Measurements from ENCODE around the gene ECE1.

ECE1 gene

GRCh38 chr1:21308330-21308729 lies 18.1 kb upstream of the ECE1 start:
- DNase-seq (ENCODE audit: low spot score), result no peak

DNA sequence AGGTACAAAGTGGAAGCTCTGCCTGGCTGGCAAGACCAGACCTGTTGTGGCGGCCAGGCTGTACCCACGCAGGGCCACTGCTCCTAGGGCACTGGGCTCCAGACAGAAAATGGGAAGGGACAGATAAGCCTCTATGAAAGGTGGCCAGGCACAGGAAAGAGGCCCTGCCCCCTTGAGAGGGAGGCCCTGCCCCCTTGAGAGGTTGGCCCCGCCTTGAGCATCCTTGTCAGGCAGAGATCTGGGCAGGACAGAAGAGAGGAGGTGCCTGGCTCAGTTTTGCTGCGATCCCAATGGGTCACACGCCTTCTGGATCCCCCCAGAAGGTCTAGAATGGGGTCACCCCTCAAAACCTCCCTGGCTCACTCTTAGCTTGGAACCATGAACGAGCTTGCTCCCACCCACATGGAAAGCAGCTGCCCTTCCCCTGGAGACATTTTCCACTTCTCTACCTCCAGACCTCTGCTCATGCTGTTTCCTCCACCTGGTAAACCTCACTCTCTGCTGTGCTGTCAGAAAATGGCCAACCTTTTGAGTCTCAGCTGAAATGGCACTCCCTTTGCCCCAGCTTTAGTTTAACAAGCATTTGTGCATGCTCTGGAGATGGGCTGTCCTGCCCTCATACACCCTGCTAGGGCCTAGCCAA lies 17.5 kb upstream of the ECE1 start:
- no peak for DNase-seq (ENCODE audit: low spot score)

GRCh38 chr1:21307210-21307609 lies 16.9 kb upstream of the ECE1 start:
- DNase-seq (ENCODE audit: low spot score), result no peak

GRCh38 chr1:21305900-21306189 lies 15.6 kb upstream of the ECE1 start:
- no peak for DNase-seq (ENCODE audit: low spot score)

DNA sequence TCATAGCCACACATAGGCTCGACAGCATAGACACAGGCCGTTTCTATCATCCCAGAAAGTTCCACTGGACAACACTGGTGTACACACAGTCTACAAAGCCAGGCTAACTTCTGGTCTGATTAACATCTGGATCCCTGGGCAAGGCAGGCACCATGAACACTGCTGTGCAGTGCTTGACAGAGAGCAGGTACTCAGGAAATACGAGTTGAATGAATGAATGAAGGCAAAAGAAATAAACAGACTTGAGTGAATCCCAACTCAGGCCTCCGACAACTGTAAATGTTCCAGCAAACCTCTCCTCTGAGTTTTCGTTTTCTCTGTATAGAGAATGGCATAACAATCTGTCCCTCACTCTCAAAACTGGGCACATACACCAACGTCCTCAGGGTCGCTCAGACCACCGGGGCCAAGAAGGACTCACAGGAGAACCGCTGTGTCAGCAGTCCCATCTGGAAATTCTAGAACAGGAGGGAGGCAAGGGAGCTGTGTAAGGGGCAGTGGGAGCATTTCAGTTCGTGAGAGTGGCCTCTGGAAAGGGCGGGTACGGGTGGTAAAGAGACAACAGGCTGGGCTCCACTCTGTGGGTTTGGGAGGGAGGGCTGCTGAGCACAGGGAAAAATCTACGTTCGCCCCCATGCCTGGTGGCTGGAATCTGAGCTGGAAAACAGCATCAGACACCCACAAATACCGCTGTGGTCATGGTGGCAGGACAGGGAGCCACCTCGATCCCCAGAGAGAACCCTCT lies 15.1 kb upstream of the ECE1 start:
- no peak for DNase-seq (ENCODE audit: low spot score)

GRCh38 chr1:21304488-21304887 lies 14.2 kb upstream of the ECE1 start:
- no peak for DNase-seq (ENCODE audit: low spot score)

DNA sequence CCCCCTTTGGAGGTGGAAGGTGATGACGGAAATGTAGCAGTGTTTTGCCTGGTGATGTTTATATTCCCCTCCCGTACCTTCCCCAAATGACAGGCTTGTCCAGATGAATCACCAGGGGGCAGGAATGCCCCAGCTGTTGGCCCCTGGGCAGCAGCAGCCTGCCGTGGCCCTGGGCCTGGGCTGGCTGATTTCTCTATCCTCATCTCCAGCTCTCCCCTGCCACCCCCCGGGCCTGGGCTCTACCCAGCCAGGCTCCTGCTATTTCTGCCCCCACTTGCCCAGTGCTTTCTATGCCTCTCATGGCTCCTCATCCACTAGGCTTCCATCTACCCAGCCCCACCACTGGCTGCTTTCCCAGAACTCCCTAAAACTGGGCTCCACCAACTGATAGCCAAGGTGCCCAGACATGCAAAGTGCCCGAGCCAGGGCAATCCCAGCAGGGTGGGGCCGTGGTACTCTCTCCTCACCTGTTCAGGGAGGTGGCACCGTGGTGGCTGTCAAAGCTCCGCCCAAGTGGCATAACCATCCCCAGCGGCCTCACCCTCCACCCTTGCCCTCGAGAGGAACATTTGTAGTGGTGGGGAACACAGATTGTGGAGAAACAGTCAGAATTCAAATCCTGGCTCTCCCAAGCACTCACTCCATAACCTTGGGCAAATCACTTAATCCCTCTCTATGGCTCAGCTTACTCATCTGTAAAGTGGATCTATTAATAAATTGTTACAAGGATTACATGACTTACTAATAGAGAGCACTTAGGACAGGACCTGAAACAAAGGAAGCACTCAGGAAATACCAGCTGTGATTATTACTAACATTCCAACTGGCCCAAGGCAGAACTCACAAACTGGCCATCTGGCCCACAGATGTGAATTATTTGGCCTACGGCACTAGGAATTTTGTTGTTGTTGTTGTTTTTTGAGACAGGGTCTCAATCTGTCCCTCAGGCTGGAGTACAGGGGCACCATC lies 12.8 kb upstream of the ECE1 start:
- DNase-seq (ENCODE audit: low spot score), result peak; percentile 57

DNA sequence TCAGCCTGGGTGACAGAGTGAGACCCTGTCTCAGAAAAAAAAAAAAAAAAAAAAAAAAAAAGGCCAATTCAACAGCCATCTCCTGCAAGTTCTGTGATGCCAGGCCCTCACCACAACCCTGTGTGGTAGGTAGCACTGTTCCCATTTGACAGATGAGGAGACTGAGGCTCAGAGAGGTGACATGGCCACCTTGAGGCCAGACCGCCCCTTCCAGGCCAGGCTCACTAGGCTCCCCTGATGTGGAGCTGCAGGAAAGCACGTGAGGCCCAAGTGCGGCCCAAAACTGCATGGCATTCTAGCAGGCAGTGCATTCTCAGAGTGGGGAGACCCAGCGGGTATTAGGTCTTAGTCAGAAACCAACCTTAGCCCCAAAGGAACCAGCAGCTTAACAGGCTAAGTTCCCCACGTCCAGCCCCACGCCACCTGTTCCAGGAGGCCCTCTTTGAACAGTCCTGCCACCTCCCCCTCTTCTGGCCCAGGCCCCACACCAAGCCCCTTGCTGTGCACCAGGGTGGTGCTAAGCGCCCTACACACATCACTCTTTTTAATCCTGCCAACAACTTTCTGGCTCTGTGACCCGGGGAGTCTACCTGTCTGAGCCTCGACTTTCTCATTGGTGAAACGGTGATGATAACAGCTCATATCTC lies 11.7 kb upstream of the ECE1 start:
- no peak for DNase-seq (ENCODE audit: low spot score)

DNA sequence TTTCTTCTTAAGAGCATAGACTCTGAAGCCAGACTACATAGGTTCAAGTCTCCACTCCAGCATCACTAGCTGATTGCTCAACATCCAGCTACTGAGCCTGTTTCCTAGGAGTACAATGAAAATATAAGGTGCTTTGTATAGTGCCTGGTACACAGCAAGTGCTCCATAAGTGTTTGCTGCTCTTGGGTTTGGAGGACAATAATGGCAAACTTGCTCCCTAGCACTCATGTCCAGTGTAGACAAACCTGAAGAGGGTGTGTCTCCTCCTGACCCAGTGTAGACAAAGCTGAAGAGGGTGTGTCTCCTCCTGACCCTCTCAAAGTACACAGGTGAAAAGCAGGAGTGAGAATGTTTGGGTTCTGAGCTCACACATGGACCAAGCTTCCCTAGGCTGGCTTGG lies 10.5 kb upstream of the ECE1 start:
- no peak for DNase-seq (ENCODE audit: low spot score)

DNA sequence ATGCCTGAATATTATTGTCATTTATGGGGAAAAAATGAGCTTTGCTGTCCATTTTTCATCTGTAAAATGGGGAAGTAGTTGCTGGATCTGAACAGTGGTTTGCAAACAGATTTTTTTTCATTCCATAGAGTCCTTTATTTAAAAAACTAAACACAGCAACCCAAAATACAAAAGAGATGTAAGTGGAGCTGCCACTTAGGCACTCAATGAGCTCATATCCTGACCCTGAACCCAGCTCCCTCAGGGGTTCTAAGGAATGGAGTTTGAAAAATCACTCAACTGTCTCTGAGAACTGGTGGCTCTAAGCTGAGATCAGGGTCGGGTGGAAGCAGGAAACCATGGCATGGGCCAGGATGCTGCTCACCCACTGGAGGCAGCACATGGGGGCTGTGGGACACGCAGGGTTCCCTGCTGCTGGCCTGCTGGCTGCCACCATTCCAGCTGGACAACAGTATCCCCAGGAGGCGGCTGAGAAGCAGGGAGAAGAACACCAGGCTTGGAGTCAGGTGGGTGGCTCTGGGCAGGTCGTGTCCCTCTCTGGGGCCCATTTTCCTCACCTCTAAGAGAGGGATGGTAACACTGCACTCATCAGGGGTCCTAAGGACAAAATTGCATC lies 9.6 kb upstream of the ECE1 start:
- no peak for DNase-seq (ENCODE audit: low spot score)

DNA sequence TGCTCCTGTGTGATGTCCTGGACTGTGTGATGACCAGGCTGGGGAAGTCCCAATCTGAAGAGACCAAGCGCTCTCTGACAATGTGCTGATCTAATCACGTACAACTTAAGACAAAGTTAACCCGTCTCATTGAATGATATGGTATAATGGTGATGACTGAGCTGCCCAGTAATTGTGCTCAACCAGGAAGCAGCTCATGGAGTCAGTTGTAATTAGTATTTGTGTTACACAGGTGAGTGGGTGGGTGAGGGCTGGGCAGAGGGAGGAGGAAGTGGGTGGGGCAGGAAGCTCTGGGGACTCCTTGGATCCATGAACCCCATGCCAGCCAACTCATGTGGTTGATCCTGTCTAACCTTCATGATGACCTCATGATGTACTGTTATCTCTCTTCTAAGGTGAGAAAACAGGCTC lies 8.7 kb upstream of the ECE1 start:
- no peak for DNase-seq (ENCODE audit: low spot score)

- no peak for DNase-seq (ENCODE audit: low spot score)
These were observed 7.7 kb upstream of the ECE1 start for GRCh38 chr1:21297975-21298374.

DNA sequence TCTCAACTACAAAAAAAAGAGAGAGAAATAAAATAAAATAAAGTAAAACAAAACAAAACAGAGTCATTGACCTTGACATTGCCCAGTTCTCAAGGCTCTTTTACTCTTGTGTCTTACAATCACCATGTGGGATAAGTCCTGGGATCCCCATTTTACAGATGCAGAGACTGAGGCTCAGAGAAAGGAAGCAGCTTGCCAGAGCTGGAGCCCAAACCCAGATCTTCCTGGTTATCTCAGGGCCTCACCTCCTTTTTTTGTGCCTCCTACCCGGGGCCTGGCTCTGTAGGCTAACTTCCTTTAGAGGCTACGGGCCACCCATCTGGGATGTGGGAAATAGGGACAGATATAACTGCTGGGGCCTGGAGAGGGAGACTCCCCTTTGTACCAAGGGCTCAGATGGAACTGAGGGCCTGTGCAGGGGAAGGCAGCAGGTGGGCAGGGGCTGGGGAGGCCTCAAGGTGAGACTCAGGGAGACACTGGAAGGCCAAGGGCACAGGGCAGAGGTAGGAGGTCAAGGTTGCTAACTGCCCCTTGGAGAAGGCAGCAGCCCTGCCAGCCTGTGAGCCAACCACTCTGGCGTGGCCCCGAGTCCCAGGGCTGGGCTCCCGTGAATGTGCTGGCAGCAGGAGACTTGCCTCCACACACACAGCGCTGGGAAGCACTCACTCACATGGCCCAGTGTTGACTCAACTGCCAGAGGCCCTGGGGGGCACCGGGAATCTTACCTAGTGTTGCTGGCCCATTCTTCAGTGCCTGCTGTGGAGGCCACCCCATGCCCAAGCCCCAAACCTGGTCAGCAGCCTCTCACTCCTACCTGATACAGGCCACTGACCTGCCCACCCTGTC lies 6.5 kb upstream of the ECE1 start:
- no peak for DNase-seq (ENCODE audit: low spot score)

GRCh38 chr1:21295545-21295944 lies 5.3 kb upstream of the ECE1 start:
- no peak for DNase-seq (ENCODE audit: low spot score)

DNA sequence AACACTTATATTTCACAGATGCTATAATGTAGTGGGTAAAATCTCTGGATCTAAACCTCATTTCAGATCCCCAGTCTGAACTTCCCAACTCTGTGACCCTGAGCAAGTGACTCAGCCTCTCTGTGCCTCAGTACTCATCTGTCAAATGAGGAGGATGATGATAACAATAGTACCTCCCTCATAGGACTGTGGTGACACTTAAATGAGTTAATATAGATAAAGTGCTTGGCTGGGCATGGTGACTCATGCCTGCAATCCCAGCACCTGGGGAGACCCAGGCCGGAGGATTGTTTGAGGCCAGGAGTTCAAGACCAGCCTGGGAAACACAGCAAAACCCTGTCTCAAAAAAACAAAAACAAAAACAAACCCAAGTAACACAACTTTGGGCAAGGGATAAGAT lies 4.7 kb upstream of the ECE1 start:
- no peak for DNase-seq (ENCODE audit: low spot score)

GRCh38 chr1:21294266-21294989 lies 4.2 kb upstream of the ECE1 start:
- no peak for DNase-seq (ENCODE audit: low spot score)

DNA sequence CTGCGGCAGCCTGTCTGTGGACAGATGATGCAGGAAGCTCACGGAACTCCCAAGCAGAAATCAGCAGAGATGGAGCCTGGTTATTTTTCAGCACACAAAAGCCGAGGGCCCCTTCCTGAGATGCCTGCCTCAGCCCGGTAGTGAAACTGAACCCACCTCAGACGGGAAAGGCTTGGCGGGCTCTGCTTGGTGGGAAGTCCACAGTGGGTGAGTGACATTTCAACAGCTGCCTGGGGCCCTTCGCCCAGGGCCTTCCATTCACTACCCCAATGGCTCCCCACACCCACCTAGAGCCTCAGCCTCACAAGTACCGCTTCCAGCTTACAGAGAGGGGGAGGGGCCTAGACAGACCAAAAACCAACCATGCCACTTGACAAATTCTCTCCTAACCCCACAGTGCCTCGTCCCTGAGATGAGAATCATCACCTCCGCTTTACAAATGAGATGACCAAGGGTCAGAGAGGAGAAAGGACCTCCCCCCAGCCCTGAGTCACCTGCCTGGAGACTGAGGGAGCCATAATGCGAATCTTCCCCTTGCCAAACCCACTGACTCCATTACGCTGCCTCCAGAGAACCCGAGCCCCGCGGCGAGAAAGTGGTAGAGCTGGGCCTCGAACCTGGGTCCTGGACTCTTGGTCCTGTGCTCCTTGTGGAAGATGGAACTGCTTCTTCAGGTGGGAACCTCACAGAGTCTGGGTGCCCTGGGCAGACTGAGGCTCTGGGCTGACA lies 3.4 kb upstream of the ECE1 start:
- no peak for DNase-seq (ENCODE audit: low spot score)

GRCh38 chr1:21292984-21293536 lies 2.8 kb upstream of the ECE1 start:
- DNase-seq (ENCODE audit: low spot score), result no peak

- DNase-seq (ENCODE audit: low spot score), result no peak
These were observed 2.3 kb upstream of the ECE1 start for GRCh38 chr1:21292503-21292983.

Measured in AG08396 (cell line).